ENCODE data around the gene AKAP6. TPM values are rescaled to one million over a fixed set of nuclear protein-coding genes. Genes with fewer than 3 reads are reported as not detected.

Gene AKAP6
- total and polyA plus RNA-seq, 10 of the 15 experiments (the other 5 are each of a cell fraction or from before 2014, with no cell fraction given), result 0.35 to 5.9 (median 2.2) TPM

DNA sequence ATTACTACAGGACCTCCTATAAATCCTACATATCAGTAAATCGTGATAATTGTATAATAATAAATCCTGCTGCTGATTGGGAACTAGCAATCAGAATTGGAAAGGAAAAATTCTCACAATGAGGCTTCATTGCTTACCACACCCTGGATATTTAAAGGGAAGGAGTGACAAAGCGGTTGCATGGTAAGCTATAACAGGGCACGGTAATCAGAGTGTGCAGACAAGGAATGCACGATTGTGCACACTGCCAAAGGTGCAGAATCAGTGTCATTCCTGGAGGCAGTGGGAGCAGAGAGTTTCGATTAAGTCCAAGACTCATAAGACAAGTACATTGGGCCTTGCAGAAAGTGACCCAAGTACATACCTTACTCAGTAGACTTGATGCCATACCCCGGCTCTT, 332.1 kb downstream of the AKAP6 start:
- RAD21 ChIA-PET (ENCODE audit: unreplicated experiment), result no interaction called here
- ATAC-seq (no peak), DNase-seq (ENCODE audit: low read depth, low spot score) (no peak), FAIRE-seq (no peak)
- no peaks in the 10 kb centered on the region for H3K36me3 ChIP-seq (ENCODE audit: control insufficient read depth in 2 of 2, insufficient read depth in 2 of 2, low read length in 1 of 2)
- no peaks in the 10 kb centered on the region for H3K9me3 ChIP-seq (replicated peaks; ENCODE audit: control insufficient read depth, insufficient read depth, low read length)
- no peak overlapping the region for H3K27ac ChIP-seq (ENCODE audit: control insufficient read depth, insufficient read depth)
- in situ Hi-C loops (cut with MboI) (no loop called here), intact Hi-C loops (cut with micrococcal nuclease; ENCODE audit: unreplicated experiment) (no loop called here)
- 54% methylated on average over 6 of the region's 6 CpGs for WGBS (ENCODE audit: insufficient coverage, insufficient replicate concordance, low lambda C conversion rate, missing lambda C conversion rate)
- H3K27me3 ChIP-seq (replicated peaks in 1 of 2; ENCODE audit: control insufficient read depth in 2 of 2, insufficient read depth in 2 of 2, low read length in 1 of 2), result no peaks in the 10 kb centered on the region
- H3K4me1 ChIP-seq (ENCODE audit: control insufficient read depth, insufficient read depth, low read length), result peaks cover 5% of the 10 kb centered on the region; the same call in 1 of the 2 replicates
- H3K9ac ChIP-seq (ENCODE audit: control insufficient read depth, insufficient read depth, low read length), result no peak overlapping the region
- H3K4me2 ChIP-seq (ENCODE audit: control insufficient read depth, insufficient read depth), result no peak overlapping the region
- SMC1A ChIA-PET (ENCODE audit: uncharacterized antibody, unreplicated experiment), result no interaction called here
- no TSS peak for BruUV-seq (replicated peaks)
- H4K20me1 ChIP-seq (ENCODE audit: control insufficient read depth, insufficient read depth), result no peaks in the 10 kb centered on the region
- H3K4me3 ChIP-seq, result no peak overlapping the region
- CTCF ChIA-PET, result no interaction called here
- H3K79me2 ChIP-seq (ENCODE audit: control insufficient read depth, insufficient read depth, low read length), result no peaks in the 10 kb centered on the region
- no peak overlapping the region for H2AFZ ChIP-seq (ENCODE audit: control insufficient read depth, low read depth, low read length)
- POLR2A ChIA-PET, result no interaction called here
- TF ChIP-seq, protein P1, sequence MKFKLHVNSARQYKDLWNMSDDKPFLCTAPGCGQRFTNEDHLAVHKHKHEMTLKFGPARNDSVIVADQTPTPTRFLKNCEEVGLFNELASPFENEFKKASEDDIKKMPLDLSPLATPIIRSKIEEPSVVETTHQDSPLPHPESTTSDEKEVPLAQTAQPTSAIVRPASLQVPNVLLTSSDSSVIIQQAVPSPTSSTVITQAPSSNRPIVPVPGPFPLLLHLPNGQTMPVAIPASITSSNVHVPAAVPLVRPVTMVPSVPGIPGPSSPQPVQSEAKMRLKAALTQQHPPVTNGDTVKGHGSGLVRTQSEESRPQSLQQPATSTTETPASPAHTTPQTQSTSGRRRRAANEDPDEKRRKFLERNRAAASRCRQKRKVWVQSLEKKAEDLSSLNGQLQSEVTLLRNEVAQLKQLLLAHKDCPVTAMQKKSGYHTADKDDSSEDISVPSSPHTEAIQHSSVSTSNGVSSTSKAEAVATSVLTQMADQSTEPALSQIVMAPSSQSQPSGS (IDR thresholded peaks at IDR 0.05; ENCODE audit: low read length), result no peak
- TF ChIP-seq MEF2A (IDR thresholded peaks at IDR 0.05; ENCODE audit: insufficient read depth, low read depth, low read length) (no peak), JUNB (IDR thresholded peaks at IDR 0.05) (no peak), ZBED1 (IDR thresholded peaks at IDR 0.05; ENCODE audit: borderline replicate concordance) (no peak), BCL11A (IDR thresholded peaks at IDR 0.05; ENCODE audit: low read depth, low read length) (no peak), HCFC1 (IDR thresholded peaks at IDR 0.05; ENCODE audit: low read length) (no peak), MYC (IDR thresholded peaks at IDR 0.05; ENCODE audit: insufficient read depth, insufficient read length, insufficient replicate concordance, low read length, severe bottlenecking) (no peak), SRF (IDR thresholded peaks at IDR 0.05; ENCODE audit: low read depth in 2 of 2, low read length in 2 of 2) (no peak), RAD21 (IDR thresholded peaks at IDR 0.05; ENCODE audit: insufficient read depth, low read depth, low read length) (no peak), KDM1A (IDR thresholded peaks at IDR 0.05; ENCODE audit: borderline replicate concordance) (no peak), PAX8 (IDR thresholded peaks at IDR 0.05) (no peak), DPF2 (IDR thresholded peaks at IDR 0.05) (no peak)
- TF ChIP-seq, protein P2, sequence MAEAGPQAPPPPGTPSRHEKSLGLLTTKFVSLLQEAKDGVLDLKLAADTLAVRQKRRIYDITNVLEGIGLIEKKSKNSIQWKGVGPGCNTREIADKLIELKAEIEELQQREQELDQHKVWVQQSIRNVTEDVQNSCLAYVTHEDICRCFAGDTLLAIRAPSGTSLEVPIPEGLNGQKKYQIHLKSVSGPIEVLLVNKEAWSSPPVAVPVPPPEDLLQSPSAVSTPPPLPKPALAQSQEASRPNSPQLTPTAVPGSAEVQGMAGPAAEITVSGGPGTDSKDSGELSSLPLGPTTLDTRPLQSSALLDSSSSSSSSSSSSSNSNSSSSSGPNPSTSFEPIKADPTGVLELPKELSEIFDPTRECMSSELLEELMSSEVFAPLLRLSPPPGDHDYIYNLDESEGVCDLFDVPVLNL (IDR thresholded peaks at IDR 0.05; ENCODE audit: low read depth, low read length), result no peak
- TF ChIP-seq, protein P3, sequence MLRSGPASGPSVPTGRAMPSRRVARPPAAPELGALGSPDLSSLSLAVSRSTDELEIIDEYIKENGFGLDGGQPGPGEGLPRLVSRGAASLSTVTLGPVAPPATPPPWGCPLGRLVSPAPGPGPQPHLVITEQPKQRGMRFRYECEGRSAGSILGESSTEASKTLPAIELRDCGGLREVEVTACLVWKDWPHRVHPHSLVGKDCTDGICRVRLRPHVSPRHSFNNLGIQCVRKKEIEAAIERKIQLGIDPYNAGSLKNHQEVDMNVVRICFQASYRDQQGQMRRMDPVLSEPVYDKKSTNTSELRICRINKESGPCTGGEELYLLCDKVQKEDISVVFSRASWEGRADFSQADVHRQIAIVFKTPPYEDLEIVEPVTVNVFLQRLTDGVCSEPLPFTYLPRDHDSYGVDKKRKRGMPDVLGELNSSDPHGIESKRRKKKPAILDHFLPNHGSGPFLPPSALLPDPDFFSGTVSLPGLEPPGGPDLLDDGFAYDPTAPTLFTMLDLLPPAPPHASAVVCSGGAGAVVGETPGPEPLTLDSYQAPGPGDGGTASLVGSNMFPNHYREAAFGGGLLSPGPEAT (IDR thresholded peaks at IDR 0.05; ENCODE audit: low read depth), result no peak
- TF ChIP-seq, protein P4, sequence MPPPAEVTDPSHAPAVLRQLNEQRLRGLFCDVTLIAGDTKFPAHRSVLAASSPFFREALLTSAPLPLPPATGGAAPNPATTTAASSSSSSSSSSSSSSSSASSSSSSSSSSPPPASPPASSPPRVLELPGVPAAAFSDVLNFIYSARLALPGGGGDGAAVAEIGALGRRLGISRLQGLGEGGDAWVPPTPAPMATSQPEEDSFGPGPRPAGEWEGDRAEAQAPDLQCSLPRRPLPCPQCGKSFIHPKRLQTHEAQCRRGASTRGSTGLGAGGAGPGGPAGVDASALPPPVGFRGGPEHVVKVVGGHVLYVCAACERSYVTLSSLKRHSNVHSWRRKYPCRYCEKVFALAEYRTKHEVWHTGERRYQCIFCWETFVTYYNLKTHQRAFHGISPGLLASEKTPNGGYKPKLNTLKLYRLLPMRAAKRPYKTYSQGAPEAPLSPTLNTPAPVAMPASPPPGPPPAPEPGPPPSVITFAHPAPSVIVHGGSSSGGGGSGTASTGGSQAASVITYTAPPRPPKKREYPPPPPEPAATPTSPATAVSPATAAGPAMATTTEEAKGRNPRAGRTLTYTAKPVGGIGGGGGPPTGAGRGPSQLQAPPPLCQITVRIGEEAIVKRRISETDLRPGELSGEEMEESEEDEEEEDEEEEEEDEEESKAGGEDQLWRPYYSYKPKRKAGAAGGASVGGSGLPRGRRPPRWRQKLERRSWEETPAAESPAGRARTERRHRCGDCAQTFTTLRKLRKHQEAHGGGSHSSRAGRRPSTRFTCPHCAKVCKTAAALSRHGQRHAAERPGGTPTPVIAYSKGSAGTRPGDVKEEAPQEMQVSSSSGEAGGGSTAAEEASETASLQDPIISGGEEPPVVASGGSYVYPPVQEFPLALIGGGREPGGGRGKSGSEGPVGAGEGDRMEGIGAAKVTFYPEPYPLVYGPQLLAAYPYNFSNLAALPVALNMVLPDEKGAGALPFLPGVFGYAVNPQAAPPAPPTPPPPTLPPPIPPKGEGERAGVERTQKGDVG (CRISPR knock-in tag; IDR thresholded peaks at IDR 0.05), result no peak
